ENCODE data around the gene AICDA.
"Not testable (repeated sequence)": the region's sequence is repeated elsewhere in the genome, so short reads cannot be mapped to it uniquely, and the experiment has no call there.

AICDA gene

GRCh38 chr12:8609061-8609570 is 3.5 kb downstream of the AICDA start:
- DNase-seq: peak; percentile 65

DNA sequence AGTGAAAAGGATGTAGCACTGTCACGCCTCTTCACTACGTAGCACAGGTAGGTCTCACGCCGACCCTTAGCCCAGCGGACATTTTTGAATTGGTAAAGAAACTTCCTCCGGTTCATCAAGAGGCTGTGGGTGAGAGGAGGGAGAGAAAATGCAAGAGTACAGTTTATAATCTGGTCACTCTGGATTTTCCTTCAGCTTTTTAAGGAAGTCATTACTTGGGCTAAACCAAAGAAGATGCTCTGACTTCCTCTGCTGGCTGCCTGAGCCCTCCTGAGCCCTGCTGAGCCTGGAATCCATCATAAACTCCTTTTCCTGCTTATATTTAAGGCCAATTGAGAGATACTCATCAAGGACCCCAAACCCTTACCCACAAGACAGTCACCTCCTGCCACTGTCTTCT is 5.8 kb downstream of the AICDA start:
- DNase-seq: no peak

DNA sequence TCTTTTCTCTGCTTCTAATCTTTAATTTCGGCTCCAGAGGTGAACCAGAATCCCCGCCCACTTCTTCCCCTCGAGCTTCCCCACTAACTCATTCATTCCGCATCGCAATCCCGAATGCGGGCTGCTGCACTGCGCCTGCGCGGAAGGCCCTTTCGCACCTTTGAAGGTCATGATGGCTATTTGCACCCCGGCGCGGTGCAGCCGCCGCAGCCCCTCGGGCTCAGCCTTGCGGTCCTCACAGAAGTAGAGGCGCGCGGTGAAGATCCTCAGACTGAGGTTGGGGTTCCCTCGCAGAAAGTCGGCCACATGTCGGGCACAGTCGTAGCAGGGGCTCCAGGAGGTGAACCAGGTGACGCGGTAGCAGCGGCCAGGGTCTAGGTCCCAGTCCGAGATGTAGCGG is 7.6 kb downstream of the AICDA start:
- no peak for DNase-seq

- DNase-seq: no peak
Observed at GRCh38 chr12:8603856-8604255, 8.8 kb downstream of the AICDA start.

GRCh38 chr12:8603286-8603685 is 9.4 kb downstream of the AICDA start:
- DNase-seq: no peak

GRCh38 chr12:8596561-8596960 is 16.1 kb downstream of the AICDA start:
- peak; percentile 69 for DNase-seq

DNA sequence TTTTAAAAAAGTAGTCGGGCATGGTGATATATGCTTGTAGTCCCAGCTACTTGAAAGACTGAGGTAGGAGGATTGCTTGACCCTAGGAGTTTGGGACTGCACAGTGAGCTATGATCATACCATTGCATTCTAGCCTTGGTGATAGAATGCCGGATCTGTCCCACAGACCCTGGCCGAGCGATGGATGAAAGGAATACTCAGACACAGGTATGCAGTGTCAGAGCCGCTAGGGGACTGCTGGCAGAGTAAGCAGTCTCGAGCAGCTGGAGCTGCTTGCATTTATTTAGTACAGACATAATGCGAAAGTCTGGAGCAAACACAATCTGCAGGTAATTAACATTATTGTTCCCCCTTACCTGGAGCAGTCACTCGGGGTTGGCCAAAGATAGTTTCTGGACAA is 18.6 kb downstream of the AICDA start:
- no peak for DNase-seq

DNA sequence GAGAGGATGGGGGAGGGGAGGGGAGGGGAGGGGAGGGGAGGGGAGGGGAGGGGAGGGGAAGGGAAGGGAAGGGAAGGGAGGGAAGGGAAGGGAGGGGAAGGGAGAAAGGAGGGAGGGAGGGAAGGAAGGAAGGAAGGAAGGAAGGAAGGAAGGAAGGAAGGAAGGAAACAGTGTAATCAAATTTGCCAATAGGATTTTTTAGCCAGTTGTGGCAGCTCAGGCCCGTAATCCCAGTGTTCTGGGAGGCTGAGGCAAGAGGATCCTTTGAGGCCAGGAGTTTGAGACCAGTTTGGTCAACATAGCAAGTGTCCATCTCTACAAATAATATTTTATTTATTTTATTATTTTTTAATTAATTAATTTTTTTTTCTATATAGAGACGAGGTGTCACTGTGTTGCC is 19.4 kb downstream of the AICDA start:
- DNase-seq: no peak

DNA sequence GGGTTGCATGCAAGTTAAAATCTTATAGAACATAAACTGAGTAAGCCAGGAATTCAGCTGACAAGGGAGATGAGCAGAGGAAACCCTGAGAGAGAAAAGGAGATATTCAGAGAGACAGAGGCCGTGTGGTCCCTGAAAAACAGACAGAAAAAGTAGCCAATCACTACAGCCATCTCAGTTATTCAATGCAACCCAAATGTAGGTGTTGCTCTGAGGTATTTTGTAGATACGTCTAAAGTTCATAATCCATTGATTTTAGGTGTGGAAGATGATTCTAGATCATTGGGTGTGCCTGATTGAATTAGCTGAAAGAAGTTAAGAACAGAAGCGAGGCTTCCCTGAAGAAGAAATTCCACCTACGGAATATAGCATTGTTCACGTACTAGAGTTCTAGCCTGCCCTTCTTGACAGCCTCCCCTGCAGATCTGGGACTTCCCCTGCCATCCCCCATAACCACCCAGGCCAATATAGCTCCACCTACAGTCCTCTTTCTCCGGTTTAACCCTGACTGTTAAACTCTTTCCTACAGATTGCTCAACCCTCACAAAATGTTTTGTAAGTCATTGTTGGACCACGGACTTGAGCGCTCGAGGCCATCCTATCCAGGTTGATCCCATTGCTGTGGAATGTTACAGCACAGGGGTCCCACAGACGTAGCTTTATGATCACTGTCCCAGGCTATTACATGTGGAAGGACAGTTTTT is 21.7 kb downstream of the AICDA start:
- DNase-seq: no peak

GRCh38 chr12:8589679-8590078 is 23.0 kb downstream of the AICDA start:
- DNase-seq: no peak

- not testable (repeated sequence) for DNase-seq
Observed at GRCh38 chr12:8584478-8584877, 28.2 kb downstream of the AICDA start.

GRCh38 chr12:8584004-8584403 is 28.7 kb downstream of the AICDA start:
- DNase-seq: no peak

- no peak for DNase-seq
Observed at GRCh38 chr12:8581098-8581784, 31.4 kb downstream of the AICDA start.

DNA sequence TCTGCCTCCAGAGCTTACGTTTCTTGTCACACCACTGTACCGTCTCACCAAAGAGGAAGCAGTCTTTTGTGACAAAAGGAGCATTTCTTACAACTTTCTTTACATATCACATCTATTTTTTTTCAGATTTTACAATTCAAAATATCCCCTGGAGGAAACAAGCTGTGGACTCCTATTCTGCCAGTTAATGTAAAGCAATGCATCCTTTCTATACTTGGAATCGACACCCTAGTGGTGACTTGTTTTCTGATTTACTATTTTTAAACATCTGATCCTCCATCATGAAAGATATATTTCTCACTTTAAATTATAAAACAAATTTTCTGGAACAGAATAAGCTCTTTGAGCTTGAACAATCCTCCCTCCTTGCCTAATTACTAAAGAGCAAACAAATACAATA is 34.8 kb downstream of the AICDA start:
- DNase-seq: no peak

DNA sequence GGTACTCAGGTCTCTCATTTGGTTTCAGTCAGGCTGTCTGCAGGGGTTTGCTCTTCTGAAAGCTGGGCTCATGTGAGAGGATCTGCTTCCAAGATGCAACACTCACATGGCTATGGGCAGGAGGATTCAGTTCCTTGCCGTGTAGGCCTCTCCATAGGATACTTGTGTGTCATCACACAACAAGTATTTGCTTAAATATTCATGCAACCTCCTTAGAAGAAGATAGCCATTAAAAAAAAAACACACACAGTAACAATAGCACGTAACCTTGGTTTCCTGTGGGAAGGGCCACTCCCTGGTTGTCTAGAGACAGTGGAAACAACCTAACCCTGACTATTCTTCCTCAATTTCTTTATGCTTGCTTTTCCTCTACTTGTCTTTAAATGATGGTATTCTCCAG is 40.2 kb downstream of the AICDA start:
- no peak for DNase-seq

GRCh38 chr12:8566525-8566924 is 46.1 kb downstream of the AICDA start:
- no peak for DNase-seq

DNA sequence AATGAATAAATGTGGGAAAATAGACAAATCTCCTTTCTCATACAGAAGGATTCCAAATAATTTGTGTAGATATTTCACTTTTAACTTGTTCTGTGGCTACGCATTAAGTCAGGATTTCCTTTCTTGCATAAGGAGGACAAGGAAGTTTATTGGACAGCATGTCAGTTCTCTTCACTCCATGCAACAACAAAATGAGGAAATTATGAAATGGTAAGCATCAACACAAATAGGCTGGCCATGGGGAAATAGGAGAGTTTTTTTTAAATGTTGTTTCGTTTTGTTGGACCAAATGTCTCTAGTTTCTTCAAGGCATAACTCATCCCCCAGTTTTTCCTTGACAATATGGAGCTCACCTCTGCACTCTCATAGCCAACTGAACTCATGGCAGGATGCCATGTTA is 46.6 kb downstream of the AICDA start:
- DNase-seq: not testable (repeated sequence)

- DNase-seq: no peak
Observed at GRCh38 chr12:8564656-8565055, 48.0 kb downstream of the AICDA start.

- DNase-seq: no peak
Observed at GRCh38 chr12:8563356-8563755, 49.3 kb downstream of the AICDA start.

DNA sequence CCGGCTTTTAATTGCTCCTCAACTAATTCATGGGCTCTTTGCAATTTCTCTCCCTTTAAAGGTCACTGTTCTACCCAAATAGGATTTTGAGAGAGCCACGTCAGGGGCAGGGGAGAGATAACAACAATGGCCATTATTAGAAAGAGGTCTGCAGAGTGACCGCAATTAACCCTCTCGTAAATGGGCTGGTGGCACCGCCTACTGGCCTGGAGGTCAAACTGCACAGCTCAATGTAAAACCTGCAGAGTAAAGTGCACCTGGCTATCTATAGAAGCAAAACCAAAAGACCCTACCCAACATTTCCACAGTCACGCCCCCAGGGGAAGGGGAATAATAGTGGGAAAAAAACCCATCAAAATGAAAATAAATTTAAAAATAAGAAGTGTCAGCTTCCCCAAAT is 50.3 kb downstream of the AICDA start:
- no peak for DNase-seq

GRCh38 chr12:8561011-8561410 is 51.6 kb downstream of the AICDA start:
- peak; percentile 12 for DNase-seq

- DNase-seq: no peak
Observed at GRCh38 chr12:8559676-8560075, 53.0 kb downstream of the AICDA start.

- no peak for DNase-seq
Observed at GRCh38 chr12:8556531-8557097, 56.0 kb downstream of the AICDA start.

All from hematopoietic multipotent progenitor cell treated with erythropoietin and hydrocortisone succinate and interleukin-3 and kit ligand, for 8 days (in vitro differentiated cells).